SU-DHL-6 (cell line): ENCODE measurements around the gene RBFOX2.
"Not testable (repeated sequence)": the region's sequence is repeated elsewhere in the genome, so short reads cannot be mapped to it uniquely, and the experiment has no call there.

ENCODE experiments used
- H2AFZ ChIP-seq: fragments of 200-600 bp; sonication (generic); 2 replicates; pipeline ENCODE4 v1.6.1; 2014; ENCODE audit warnings: low read depth, mild to moderate bottlenecking, moderate library complexity, mixed read lengths, antibody characterized with exemption, low read length; ENCODE audit not compliant: severe bottlenecking
- H3F3A ChIP-seq: fragments of 200-600 bp; shearing (Covaris generic); 2 replicates; pipeline ENCODE4 v1.6.0; 2016; ENCODE audit warnings: antibody characterized with exemption, mild to moderate bottlenecking; ENCODE audit not compliant: insufficient read depth
- H3K27ac ChIP-seq: fragments of 200-600 bp; sonication (generic); 2 replicates; pipeline ENCODE4 v1.5.1; 2016; ENCODE audit warnings: low read depth, mild to moderate bottlenecking, low read length, moderate library complexity, mixed read lengths
- H3K27me3 ChIP-seq: fragments of 200-600 bp; sonication (generic), shearing (Covaris generic); 2 replicates; pipeline ENCODE4 v1.6.0; 2014; ENCODE audit warnings: mild to moderate bottlenecking, low read length
- H3K36me3 ChIP-seq: fragments of 200-600 bp; sonication (generic); 2 replicates; pipeline ENCODE4 v1.6.1; 2014; ENCODE audit warnings: mild to moderate bottlenecking, low read length, mixed read lengths
- H3K4me2 ChIP-seq: fragments of 300-600, 200-600 bp; shearing (Covaris generic), sonication (generic); 2 replicates; pipeline ENCODE4 v1.6.0; 2014; ENCODE audit warnings: low read length, low read depth, mild to moderate bottlenecking; ENCODE audit not compliant: poor library complexity, severe bottlenecking
- H3K4me3 ChIP-seq: fragments of 200-600 bp; sonication (generic); 2 replicates; pipeline ENCODE4 v1.5.1; 2014; ENCODE audit warnings: antibody characterized with exemption, low read length, mild to moderate bottlenecking, mixed read lengths; ENCODE audit not compliant: insufficient read depth, poor library complexity, severe bottlenecking
- H3K79me2 ChIP-seq: fragments of 200-600 bp; sonication (generic); 2 replicates; pipeline ENCODE4 v1.6.1; 2014; ENCODE audit warnings: mild to moderate bottlenecking, low read length, moderate library complexity; ENCODE audit not compliant: insufficient read depth
- H3K9ac ChIP-seq: fragments of 200-600 bp; sonication (generic); 2 replicates; pipeline ENCODE4 v1.7.0; 2014; ENCODE audit warnings: mild to moderate bottlenecking, low read length
- H3K9me2 ChIP-seq: fragments of 200-600 bp; sonication (generic); replicated peaks from 2 replicates; pipeline ENCODE4 v1.6.1; 2014; ENCODE audit warnings: low read length; ENCODE audit not compliant: insufficient read depth
- H3K9me3 ChIP-seq: fragments of 200-600 bp; sonication (generic); 2 replicates; pipeline ENCODE4 v1.6.1; 2014; ENCODE audit warnings: low read length, mixed read lengths; ENCODE audit not compliant: insufficient read depth
- H4K20me1 ChIP-seq: fragments of 200-600 bp; sonication (generic); 2 replicates; pipeline ENCODE4 v1.6.1; 2014; ENCODE audit warnings: low read depth, mild to moderate bottlenecking, antibody characterized with exemption, low read length, moderate library complexity, mixed read lengths
- CTCF ChIP-seq: fragments of 200-600 bp; sonication (generic); IDR thresholded peaks from one replicate; pipeline ENCODE4 v1.5.1; 2017; ENCODE audit warnings: antibody characterized with exemption, mild to moderate bottlenecking, low read length, moderate library complexity; ENCODE audit not compliant: insufficient read depth, poor library complexity, severe bottlenecking
- EZH2phosphoT487 ChIP-seq: fragments of 200-600 bp; sonication (generic), shearing (Covaris generic); conservative IDR thresholded peaks from 2 replicates; pipeline ENCODE4 v1.6.1; 2018; ENCODE audit warnings: mild to moderate bottlenecking, antibody characterized with exemption, low read length, moderate library complexity, mixed read lengths

Gene RBFOX2

GRCh38 chr22:36048911-36049677 is 20.5 kb upstream of the RBFOX2 start:
- Histone ChIP-seq H3K4me3 (no peak overlapping the region), H4K20me1 (no peaks in the 10 kb centered on the region), H3K4me2 (no peak overlapping the region), H2AFZ (no peak overlapping the region), H3K9ac (no peak overlapping the region), H3K36me3 (no peaks in the 10 kb centered on the region), H3K27me3 (no peaks in the 10 kb centered on the region), H3K79me2 (no peaks in the 10 kb centered on the region), H3K27ac (no peak overlapping the region), H3F3A (no peaks in the 10 kb centered on the region), H3K9me2 (no peaks in the 10 kb centered on the region), H3K9me3 (no peaks in the 10 kb centered on the region)
- TF ChIP-seq EZH2phosphoT487 (no peak), CTCF (no peak)

- H3K9me2 ChIP-seq, H3K9ac ChIP-seq, H3K79me2 ChIP-seq, H2AFZ ChIP-seq, H3K9me3 ChIP-seq, H3K27me3 ChIP-seq, H4K20me1 ChIP-seq, H3K27ac ChIP-seq, H3K4me3 ChIP-seq, H3K36me3 ChIP-seq, H3F3A ChIP-seq, H3K4me2 ChIP-seq: not testable (repeated sequence)
Measured at GRCh38 chr22:36044517-36044916, 15.9 kb upstream of the RBFOX2 start.

- H3K27me3 ChIP-seq = no peaks in the 10 kb centered on the region
- no peak overlapping the region for H3K4me3 ChIP-seq
- no peaks in the 10 kb centered on the region for H3K9me3 ChIP-seq
- H2AFZ ChIP-seq = no peak overlapping the region
- no peaks in the 10 kb centered on the region for H3K36me3 ChIP-seq
- H3K9ac ChIP-seq = no peak overlapping the region
- H4K20me1 ChIP-seq = no peaks in the 10 kb centered on the region
- H3K9me2 ChIP-seq = no peaks in the 10 kb centered on the region
- no peak overlapping the region for H3K4me2 ChIP-seq
- no peak for TF ChIP-seq CTCF
- no peak for TF ChIP-seq EZH2phosphoT487
- no peak overlapping the region for H3K27ac ChIP-seq
- no peaks in the 10 kb centered on the region for H3F3A ChIP-seq
- H3K79me2 ChIP-seq = no peaks in the 10 kb centered on the region
Measured at GRCh38 chr22:36042240-36042639, 13.6 kb upstream of the RBFOX2 start.

GRCh38 chr22:36039125-36039524 is 10.5 kb upstream of the RBFOX2 start:
- Histone ChIP-seq H3K9me3 (no peaks in the 10 kb centered on the region), H3K79me2 (no peaks in the 10 kb centered on the region), H3F3A (no peaks in the 10 kb centered on the region), H2AFZ (no peak overlapping the region), H3K27ac (no peak overlapping the region), H3K4me3 (no peak overlapping the region), H3K9me2 (no peaks in the 10 kb centered on the region), H3K9ac (no peak overlapping the region), H3K27me3 (no peaks in the 10 kb centered on the region), H3K4me2 (no peak overlapping the region), H3K36me3 (no peaks in the 10 kb centered on the region), H4K20me1 (no peaks in the 10 kb centered on the region)
- TF ChIP-seq EZH2phosphoT487 = no peak
- no peak for TF ChIP-seq CTCF
